Superior temporal gyrus (tissue), 1 donor: ENCODE measurements around the gene DAP3.
"Not testable (repeated sequence)": the region's sequence is repeated elsewhere in the genome, so short reads cannot be mapped to it uniquely, and the experiment has no call there.

Experiments
- DNase-seq: peaks from one replicate; pipeline ENCODE4 v3.0.0-alpha.2; 2016; ENCODE audit errors: extremely low spot score

The DAP3 gene

DNA sequence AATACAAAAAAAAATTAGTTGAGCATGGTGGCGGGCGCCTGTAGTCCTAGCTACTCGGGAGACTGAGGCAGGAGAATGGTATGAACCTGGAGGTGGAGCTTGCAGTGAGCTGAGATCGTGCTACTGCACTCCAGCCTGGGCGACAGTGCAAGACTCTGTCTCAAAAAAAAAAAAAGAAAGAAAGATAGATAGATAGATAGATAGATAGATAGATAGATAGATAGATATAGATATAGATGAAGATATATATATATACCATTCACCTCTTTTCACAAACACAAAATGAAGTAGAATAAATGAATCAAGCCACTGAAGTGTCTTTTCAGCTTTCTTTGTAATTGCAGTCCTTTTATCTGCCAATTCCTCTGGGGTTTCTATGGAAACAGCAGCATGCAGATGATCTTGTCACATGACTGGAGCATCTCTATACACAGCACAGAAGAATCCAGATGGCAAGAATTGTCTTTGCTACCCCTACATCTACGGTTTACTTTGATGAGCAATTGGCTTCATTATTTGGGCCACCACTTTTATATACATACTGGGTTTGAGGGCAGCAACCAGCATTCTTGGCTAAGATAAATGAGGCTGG, 29.7 kb downstream of the DAP3 start:
- peak; percentile 76 for DNase-seq

DNA sequence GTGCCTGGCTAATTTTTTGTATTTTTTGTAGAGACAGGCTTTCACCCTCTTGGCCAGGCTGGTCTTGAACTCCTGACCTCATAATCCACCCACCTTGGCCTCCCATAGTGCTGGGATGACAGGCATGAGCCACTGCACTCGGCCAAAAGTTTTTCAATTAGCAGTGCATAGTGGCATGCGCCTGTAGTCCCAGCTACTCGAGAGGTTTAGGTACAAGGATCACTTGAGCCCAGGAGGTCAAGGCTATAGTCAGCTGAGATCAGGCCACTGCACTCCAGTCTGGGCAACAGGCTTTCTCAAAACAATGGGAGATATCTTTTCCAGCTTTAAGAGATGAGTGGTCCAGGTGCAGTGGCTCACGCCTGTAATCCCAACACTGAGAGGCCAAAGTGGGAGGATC, 30.8 kb downstream of the DAP3 start:
- no peak for DNase-seq

DNA sequence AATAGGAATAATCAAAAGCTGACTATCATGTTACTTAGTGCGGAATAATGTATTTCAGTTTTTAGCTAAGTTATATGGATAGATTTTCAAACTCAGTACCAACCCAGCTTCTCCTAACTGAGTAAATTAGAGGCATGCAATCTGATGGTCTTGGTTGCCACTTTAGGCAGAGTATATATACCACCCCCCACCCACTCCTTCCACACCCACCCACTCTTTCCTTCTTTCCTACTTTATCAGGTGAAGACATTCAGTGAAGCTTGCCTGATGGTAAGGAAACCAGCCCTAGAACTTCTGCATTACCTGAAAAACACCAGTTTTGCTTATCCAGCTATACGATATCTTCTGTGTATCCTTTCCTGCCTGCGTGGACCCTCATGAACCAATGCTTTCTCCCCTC, 36.3 kb downstream of the DAP3 start:
- DNase-seq: no peak

DNA sequence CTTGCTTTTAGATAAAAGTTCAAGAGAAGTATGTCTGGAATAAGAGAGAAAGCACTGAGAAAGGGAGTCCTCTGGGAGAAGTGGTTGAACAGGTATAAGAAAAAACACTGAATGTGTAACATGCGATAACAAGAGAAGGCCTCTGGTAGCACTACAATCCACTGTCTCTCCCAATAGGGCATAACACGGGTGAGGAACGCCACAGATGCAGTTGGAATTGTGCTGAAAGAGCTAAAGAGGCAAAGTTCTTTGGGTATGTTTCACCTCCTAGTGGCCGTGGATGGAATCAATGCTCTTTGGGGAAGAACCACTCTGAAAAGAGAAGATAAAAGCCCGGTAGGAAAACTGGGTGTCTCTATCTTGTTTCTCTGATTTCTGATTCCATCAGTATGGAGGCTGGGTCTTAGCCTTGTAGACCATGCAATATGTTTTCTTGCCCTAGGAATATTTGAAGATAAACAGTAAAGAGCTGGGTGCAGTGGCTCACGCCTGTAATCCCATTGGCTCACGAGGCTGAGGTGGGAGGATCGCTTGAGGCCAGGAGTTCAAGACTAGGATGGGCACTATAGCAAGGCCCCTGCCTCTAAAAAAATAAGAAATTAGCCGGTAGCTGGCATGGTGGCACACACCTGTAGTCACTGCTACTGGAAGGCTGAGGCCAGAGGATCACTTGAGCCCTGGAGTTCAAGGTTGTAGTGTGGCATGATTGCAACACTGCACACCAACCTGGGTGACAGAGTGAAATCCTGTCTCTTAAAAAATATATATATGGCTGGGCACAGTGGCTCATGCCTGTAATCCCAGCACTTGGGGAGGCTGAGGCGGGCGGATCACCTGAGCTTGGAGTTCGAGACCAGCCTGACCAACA, 40.4 kb downstream of the DAP3 start:
- peak; percentile 93 for DNase-seq

DNA sequence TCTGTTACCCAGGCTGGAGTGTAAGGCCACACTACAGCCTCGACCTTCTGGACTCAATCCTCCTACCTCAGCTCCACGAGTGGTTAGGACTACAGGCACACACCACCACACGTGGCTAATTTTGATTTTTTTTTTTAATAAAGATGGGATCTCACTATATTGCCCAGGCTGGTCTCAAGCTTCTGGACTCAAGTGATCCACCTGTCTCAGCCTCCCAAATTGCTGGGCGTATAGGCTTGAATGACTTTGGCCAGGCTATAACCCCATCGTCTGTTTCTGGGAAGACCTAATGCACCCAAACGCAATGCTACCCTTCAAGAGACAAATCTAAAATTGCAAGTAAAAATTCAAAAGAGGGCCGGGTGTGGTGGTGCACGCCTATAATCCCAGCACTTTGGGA, 52.1 kb downstream of the DAP3 start:
- no peak for DNase-seq

DNA sequence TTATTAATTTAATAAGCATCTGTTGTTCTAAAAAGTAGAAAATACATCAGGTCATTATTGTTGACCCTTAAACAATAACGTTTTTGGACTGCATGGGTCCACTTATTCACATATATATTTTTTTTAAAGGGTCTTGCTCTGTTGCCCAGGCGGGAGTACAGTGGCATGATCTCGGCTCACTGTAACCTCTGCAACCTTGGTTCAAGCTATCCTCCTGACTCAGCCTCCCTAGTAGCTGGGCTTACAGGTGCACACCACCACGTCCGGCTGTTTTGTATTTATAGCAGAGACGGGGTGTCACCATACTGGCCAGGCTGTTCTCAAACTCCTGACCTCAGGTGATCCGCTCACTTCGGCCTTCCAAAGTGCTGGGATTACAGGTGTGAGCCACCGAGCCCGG, 53.0 kb downstream of the DAP3 start:
- DNase-seq: no peak

DNA sequence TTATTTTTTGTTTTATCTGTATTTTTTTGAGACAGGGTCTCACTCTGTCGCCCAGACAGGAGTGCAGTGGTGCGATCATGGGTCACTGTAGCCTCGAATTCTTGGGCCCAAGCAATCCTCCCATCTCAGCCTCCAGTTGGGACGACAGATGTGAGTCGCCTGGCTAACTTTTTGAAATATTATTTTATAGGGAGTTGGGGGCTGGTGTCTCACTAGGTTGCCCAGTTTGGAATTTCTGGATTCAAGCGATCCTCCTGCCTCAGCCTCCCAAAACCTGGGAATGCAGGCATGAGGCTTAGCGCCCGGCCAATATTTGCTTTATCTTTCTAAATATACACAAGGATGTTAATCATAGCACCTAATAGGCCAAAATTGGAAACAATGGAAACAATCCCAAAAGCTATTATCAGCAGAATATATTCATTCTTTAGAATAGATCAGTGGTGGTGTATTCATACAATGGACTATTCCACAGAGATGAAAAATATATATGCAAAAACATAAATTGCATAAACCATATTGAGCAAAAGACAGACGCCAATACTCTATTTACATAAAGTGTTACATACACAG, 55.9 kb downstream of the DAP3 start:
- DNase-seq: no peak

DNA sequence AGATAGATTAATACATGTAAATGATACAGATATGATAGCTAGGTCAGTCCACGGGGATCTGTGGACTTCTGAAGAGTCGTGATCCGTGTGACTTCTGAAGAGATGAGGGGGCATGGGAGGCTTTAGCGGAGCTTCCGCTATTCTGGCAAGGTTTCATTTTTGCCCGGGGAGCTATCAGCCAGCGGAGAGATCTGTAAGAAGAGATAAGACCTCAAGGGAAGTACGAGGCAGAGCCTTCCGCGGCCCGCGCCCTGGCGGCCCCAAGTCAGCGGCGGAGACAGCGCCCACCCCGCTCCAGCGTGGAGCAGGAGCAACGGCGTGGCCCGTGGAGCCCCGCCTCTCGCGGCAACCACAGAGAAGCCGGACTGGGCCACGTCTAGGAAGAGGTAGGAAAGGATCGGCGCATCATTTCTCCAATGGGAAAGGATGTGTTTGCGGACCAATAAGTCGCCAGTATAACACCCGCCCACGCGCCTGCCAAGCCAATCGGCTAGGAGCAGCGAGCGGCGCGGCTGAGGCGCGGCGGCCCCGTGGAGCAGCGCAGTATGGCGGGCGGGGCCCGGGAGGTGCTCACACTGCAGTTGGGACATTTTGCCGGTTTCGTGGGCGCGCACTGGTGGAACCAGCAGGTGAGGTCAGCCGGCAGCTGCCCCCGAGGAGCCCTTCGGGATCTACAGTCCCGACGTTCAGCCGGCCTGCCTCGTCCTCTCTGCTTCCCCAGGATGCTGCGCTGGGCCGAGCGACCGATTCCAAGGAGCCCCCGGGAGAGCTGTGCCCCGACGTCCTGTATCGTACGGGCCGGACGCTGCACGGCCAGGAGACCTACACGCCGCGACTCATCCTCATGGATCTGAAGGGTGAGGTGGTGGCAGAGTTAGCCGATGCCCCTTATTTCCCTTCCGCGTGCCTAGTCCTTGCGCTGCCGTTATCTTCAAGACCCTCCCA, 56.7 kb downstream of the DAP3 start:
- peak; percentile 97 for DNase-seq

DNA sequence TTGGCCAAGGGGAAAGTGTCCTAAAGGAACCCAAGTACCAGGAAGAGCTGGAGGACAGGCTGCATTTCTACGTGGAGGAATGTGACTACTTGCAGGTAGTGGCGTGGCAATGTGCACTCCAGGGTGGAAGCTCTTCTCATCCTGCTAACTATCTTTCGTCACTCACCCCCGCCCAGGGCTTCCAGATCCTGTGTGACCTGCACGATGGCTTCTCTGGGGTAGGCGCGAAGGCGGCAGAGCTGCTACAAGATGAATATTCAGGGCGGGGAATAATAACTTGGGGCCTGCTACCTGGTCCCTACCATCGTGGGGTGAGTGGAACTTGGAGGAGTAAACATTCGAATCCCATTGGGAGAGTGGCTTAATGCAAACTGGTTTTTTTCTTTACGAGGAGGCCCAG, 58.7 kb downstream of the DAP3 start:
- not testable (repeated sequence) for DNase-seq

DNA sequence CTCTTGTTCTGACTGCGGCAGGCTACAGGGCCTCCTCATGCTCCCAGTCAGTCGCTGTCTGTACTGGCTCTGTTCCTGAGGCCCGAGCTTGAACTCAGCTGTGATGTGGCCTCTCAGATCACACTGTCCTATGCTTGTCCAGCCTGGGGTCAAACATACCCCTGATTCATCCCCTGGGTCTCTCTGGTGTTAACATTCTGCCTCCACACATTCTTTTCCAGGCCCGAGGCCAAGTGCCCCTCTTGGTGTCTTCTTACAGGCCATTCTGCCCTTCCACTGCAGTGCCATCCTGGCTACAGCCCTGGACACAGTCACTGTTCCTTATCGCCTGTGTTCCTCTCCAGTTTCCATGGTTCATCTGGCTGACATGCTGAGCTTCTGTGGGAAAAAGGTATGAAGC, 59.2 kb downstream of the DAP3 start:
- not testable (repeated sequence) for DNase-seq

DNA sequence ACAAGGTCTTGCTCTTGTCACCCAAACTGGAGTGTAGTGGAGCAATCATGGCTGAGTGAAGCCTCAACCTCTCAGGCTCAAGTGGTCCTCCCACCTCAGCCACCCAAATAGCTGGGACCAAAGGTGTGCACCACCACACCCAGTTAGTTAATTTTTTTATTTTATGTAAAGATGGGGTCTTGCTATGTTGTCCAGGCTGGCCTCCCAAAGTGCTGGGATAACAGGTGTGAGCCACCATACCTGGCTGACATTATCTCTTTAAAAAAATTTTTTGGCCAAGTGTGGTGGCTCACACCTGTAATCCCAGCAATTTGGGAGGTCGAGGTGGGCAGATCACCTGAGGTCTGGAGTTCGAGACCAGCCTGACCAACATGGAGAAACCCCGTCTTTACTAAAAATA, 70.1 kb downstream of the DAP3 start:
- DNase-seq: not testable (repeated sequence)

DNA sequence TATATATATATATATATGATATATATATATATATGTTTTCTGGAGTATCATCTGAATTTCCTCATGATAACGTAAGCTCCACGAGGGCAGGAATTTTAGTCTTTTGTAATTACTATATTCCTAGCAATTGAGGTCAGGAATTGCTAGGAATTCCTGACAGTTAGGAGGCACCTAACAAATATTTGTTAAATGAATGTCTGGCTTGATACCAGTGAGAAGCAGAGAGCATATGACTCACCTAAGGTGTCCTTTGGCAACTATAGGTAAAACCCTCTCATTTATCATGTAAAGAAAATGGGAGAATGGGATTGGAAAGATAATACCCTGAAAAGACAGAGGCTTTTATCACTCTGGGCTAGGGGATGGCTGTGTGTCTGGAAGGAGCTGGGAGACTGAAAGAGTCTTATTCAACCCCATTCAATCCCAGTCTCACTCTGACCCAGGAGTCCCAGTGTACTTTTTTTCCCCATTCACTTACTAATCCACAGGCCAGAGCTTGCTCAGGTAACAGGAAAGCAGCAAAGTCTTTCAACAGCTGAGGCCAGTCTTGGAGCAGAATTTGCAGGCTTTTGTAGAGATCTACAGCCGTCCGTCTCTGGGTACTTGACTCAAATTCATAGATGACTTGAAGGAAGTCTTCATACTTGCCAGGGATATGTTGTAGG, 71.2 kb downstream of the DAP3 start:
- no peak for DNase-seq

DNA sequence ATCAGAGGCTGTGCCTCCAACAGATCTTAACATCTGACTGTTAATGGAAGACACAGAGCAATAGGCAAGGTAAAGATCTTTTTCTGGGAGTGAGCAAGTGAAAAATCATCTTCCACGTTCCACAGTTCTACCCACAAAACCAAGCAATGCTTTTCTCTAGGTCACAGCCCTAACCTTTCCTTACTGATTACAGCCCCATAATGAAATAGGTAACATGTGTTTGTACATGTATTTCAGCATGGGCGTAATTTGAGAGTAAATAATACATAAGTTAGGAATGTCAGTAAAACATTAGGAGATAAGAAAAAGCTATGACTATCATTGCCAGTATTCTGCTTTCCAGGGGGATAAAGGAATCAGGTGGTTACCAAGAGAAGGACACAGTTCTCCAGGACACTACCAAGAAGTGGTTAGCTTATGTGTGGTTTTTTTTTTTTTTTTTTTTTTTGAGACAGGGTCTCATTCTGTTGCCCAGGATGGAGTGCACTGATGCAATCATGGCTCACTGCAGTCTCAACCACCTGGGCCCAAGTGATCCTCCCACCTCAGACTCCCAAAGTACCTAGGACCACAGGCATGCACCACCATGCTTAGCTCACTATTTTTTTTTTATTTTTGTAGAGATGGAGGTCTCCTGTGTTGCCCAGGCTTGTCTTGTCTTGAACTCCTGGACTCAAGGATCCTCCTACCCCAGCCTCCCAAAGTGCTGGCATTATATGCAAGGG, 72.0 kb downstream of the DAP3 start:
- DNase-seq: no peak

DNA sequence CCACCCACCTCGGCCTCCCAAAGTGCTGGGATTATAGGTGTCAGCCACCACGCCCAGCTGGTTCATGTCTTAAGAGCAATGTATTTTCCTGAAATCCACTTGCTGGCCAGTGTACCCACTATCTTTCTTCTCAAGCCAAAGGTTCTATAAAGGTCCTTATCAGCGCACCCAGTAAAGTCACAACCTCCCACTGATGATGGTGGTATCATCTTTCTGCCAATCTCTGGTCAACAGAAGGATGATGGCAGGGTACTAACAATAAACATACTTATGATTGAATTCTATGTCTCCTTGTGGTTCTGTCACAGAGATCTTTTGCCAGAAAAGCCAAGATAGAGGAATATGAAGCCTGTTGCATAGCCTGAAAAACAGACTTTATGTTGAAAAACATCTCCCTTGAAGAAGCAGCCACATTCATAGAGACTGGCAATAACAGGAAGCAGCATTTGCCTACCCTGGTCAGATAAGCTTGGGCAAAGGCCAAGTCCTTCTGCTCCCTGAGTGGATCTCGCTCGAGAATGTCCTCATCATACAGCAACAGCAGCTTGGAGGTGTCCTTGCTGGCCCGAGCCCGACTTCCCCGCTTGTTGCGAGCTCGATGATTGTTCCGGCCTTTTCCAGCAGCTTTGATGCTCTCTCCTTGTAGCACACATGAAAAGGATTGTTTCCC, 73.0 kb downstream of the DAP3 start:
- DNase-seq: no peak

DNA sequence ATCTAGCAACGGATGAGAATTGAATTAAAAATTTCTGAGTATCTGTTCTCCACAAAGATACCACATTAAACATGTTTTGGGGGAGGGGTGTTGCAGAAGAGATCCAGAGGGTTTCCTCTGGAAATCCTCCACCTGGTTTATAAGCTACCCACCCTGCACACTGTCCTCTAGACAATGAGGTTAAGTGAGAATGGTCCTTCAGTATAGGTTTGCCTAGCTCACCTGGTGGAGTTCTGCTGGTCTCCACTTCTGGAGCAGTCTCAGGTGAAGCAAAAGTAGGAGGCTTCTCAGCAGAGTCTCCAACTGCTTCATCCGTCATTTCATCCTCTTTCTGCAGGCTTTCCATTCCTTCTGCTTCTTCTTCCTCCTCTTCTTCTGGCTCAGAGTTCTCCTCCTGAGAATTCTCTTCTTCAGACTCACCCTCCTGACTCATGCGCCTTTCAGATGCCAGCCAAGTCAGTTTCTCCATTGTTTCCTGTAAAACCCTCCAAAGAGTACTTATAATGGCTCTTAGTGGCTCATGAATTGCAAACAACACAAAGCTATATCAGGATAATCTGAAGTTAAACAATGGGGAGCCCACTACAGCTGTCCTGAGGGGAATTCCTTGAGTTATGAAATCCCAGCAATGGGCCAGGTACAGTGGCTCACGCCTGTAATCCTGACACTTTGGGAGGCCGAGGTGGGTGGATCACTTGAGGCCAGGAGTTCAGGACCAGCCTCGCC, 74.4 kb downstream of the DAP3 start:
- peak; percentile 45 for DNase-seq

DNA sequence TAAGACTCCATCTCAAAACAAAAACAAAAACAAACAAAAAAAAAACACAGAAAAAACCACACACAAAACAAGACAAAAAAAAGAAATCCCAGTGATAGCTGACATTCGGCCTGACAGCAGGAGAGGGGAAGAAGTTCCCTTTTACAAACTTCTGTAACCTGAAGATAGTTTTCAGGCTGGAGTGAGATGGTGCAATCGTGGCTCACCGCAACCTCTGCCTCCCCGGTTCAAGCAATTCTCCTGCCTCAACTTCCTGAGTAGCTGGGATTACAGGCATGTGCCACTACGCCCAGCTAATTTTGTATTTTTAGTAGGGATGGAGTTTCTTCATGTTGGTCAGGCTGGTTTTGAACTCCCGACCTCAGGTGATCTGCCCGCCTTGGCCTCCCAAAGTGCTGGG, 75.1 kb downstream of the DAP3 start:
- DNase-seq: not testable (repeated sequence)

DNA sequence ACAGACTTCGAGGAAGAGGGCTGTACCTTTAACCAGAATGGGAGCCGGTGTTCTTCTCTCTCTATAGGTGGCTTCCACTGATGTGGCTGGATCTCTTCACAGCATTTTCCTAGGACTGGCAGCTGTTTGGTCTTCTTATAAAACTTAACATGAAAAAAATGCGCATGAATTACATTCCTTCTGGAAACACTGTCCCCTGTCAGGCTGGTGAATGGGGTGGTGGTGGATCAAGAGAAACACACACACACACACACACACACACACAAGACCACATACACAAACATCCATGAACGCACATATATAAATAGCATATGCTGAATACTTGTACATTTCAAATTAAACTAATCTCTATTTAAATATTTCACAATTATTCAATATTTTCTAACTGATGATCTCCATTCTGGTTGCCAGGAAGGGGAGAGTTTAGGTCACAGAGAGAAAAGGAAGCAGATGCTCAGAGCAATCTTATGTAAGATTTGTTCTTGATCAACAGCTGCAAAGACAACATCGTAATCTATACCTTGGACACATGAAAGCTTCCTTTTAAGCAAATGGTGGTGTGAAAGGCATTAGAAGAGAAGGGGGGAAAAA, 78.6 kb downstream of the DAP3 start:
- DNase-seq: not testable (repeated sequence)

DNA sequence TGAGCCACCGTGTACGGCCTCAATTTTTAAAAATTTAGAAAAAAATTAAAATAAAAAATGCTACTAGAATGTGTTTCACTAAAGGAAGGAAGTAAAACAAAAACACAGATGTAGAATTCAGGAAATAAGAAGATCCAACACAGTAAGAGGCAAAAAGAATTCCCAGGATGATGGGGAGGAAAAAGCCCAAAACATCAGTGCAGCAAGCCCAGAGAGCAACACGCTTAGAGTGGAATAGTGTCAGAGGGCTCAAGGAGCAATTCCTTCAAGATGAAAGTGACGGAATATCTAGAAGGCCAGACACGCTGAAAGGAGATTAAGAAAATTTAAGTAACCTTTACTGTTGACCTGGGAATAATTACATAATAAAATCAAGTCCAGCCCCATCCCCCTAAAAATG, 80.4 kb downstream of the DAP3 start:
- no peak for DNase-seq

DNA sequence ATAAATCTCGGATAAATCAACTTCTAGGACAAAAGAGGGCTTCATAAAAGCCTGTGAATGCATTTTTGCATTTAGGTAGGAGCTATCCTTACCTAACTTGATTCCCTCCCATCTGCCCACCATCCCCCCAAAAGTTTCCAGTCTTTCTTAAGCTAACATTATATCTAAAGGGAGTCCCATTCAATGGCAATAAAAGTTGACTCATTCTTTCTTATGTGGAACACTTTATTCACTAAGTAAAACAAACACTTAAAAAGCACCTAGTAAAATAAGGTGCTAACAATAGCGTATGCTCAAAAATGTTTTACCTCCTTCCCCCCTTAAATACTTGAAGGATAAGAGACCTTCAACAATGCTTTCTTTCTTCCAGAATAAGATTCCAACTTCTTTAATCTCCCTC, 84.3 kb downstream of the DAP3 start:
- no peak for DNase-seq
